IPS-15b (cell line): ENCODE data around the gene SYNDIG1.

Source experiments
- H3K27me3 ChIP-seq: one replicate; pipeline ENCODE4 v1.6.1; 2013; ENCODE audit warnings: low read length; ENCODE audit not compliant: control insufficient read depth, insufficient read depth
- H3K36me3 ChIP-seq: one replicate; pipeline ENCODE4 v1.6.1; 2013; ENCODE audit warnings: low read length; ENCODE audit not compliant: control insufficient read depth, insufficient read depth
- H3K4me1 ChIP-seq: one replicate; pipeline ENCODE4 v1.6.1; 2013; ENCODE audit warnings: mild to moderate bottlenecking, low read length; ENCODE audit not compliant: control insufficient read depth, insufficient read depth
- H3K4me3 ChIP-seq: one replicate; pipeline ENCODE4 v1.5.1; 2013; ENCODE audit warnings: low read depth, low read length
- H3K9ac ChIP-seq: one replicate; pipeline ENCODE4 v1.6.1; 2013; ENCODE audit warnings: low read depth, mild to moderate bottlenecking, low read length
- H3K9me3 ChIP-seq: one replicate; pipeline ENCODE4 v1.6.1; 2013; ENCODE audit warnings: mild to moderate bottlenecking, low read length; ENCODE audit not compliant: control insufficient read depth, insufficient read depth

Gene SYNDIG1

GRCh38 chr20:24566656-24567055 is 97.2 kb downstream of the SYNDIG1 start:
- no peak overlapping the region for H3K9ac ChIP-seq
- H3K4me3 ChIP-seq, result no peak overlapping the region
- no peaks in the 10 kb centered on the region for H3K36me3 ChIP-seq
- H3K9me3 ChIP-seq, result no peaks in the 10 kb centered on the region
- H3K4me1 ChIP-seq, result no peaks in the 10 kb centered on the region
- H3K27me3 ChIP-seq, result no peaks in the 10 kb centered on the region

GRCh38 chr20:24567508-24567907 is 98.1 kb downstream of the SYNDIG1 start:
- Histone ChIP-seq H3K9ac (no peak overlapping the region), H3K27me3 (no peaks in the 10 kb centered on the region), H3K9me3 (no peaks in the 10 kb centered on the region), H3K4me3 (no peak overlapping the region), H3K36me3 (no peaks in the 10 kb centered on the region), H3K4me1 (no peaks in the 10 kb centered on the region)

- Histone ChIP-seq H3K27me3 (no peaks in the 10 kb centered on the region), H3K9me3 (no peaks in the 10 kb centered on the region)
These were observed 99.4 kb downstream of the SYNDIG1 start for GRCh38 chr20:24568842-24569241.

GRCh38 chr20:24571159-24571558 is 101.7 kb downstream of the SYNDIG1 start:
- no peaks in the 10 kb centered on the region for H3K27me3 ChIP-seq
- no peaks in the 10 kb centered on the region for H3K4me1 ChIP-seq
- H3K4me3 ChIP-seq, result no peak overlapping the region
- H3K36me3 ChIP-seq, result no peaks in the 10 kb centered on the region
- H3K9ac ChIP-seq, result no peak overlapping the region
- H3K9me3 ChIP-seq, result no peaks in the 10 kb centered on the region

More at GRCh38 chr20:24568842-24569241, 99.4 kb downstream of the SYNDIG1 start:
- no peaks in the 10 kb centered on the region for H3K36me3 ChIP-seq
- H3K4me3 ChIP-seq, result no peak overlapping the region
- H3K9ac ChIP-seq, result no peak overlapping the region
- H3K4me1 ChIP-seq, result no peaks in the 10 kb centered on the region

- Histone ChIP-seq H3K36me3 (no peaks in the 10 kb centered on the region), H3K9ac (no peak overlapping the region), H3K27me3 (no peaks in the 10 kb centered on the region), H3K4me3 (no peak overlapping the region), H3K4me1 (no peaks in the 10 kb centered on the region), H3K9me3 (no peaks in the 10 kb centered on the region)
These were observed 102.7 kb downstream of the SYNDIG1 start for GRCh38 chr20:24572140-24572539.

GRCh38 chr20:24572862-24573261 is 103.4 kb downstream of the SYNDIG1 start:
- Histone ChIP-seq H3K4me3 (no peak overlapping the region), H3K9ac (no peak overlapping the region), H3K9me3 (no peaks in the 10 kb centered on the region), H3K36me3 (no peaks in the 10 kb centered on the region), H3K4me1 (no peaks in the 10 kb centered on the region), H3K27me3 (no peaks in the 10 kb centered on the region)

- no peaks in the 10 kb centered on the region for H3K36me3 ChIP-seq
- H3K27me3 ChIP-seq, result no peaks in the 10 kb centered on the region
- H3K9ac ChIP-seq, result no peak overlapping the region
These were observed 104.1 kb downstream of the SYNDIG1 start for GRCh38 chr20:24573557-24573956.

GRCh38 chr20:24574307-24574706 is 104.9 kb downstream of the SYNDIG1 start:
- H3K27me3 ChIP-seq, result no peaks in the 10 kb centered on the region
- H3K4me3 ChIP-seq, result no peak overlapping the region
- no peaks in the 10 kb centered on the region for H3K4me1 ChIP-seq
- H3K9ac ChIP-seq, result no peak overlapping the region
- no peaks in the 10 kb centered on the region for H3K36me3 ChIP-seq
- H3K9me3 ChIP-seq, result no peaks in the 10 kb centered on the region

More at GRCh38 chr20:24573557-24573956, 104.1 kb downstream of the SYNDIG1 start:
- Histone ChIP-seq H3K4me3 (no peak overlapping the region), H3K9me3 (no peaks in the 10 kb centered on the region), H3K4me1 (no peaks in the 10 kb centered on the region)

- no peaks in the 10 kb centered on the region for H3K4me1 ChIP-seq
- H3K9ac ChIP-seq, result no peak overlapping the region
- H3K36me3 ChIP-seq, result no peaks in the 10 kb centered on the region
- H3K27me3 ChIP-seq, result no peaks in the 10 kb centered on the region
- no peak overlapping the region for H3K4me3 ChIP-seq
- no peaks in the 10 kb centered on the region for H3K9me3 ChIP-seq
These were observed 105.4 kb downstream of the SYNDIG1 start for GRCh38 chr20:24574797-24575196.

GRCh38 chr20:24575811-24576210 is 106.4 kb downstream of the SYNDIG1 start:
- no peak overlapping the region for H3K9ac ChIP-seq
- no peaks in the 10 kb centered on the region for H3K36me3 ChIP-seq
- no peaks in the 10 kb centered on the region for H3K27me3 ChIP-seq
- H3K4me3 ChIP-seq, result no peak overlapping the region
- H3K4me1 ChIP-seq, result no peaks in the 10 kb centered on the region
- no peaks in the 10 kb centered on the region for H3K9me3 ChIP-seq

GRCh38 chr20:24576447-24576846 is 107.0 kb downstream of the SYNDIG1 start:
- no peak overlapping the region for H3K9ac ChIP-seq
- H3K9me3 ChIP-seq, result no peaks in the 10 kb centered on the region
- peaks cover under 1% of the 10 kb centered on the region for H3K36me3 ChIP-seq
- no peak overlapping the region for H3K4me3 ChIP-seq
- H3K27me3 ChIP-seq, result no peaks in the 10 kb centered on the region
- no peaks in the 10 kb centered on the region for H3K4me1 ChIP-seq

- Histone ChIP-seq H3K27me3 (no peaks in the 10 kb centered on the region), H3K36me3 (peaks cover 2% of the 10 kb centered on the region), H3K9ac (no peak overlapping the region), H3K9me3 (no peaks in the 10 kb centered on the region), H3K4me1 (no peaks in the 10 kb centered on the region), H3K4me3 (no peak overlapping the region)
These were observed 108.0 kb downstream of the SYNDIG1 start for GRCh38 chr20:24577271-24577909.
